ACC112 (cell line): ENCODE results near the gene RAB3A.
A peak's percentile ranks its signal among the peaks of the same experiment; 100 is the strongest.

Experiments
- H2AFZ ChIP-seq: fragments of 200-600 bp; sonication (generic); one replicate; pipeline ENCODE4 v1.6.0; 2017; ENCODE audit warnings: antibody characterized with exemption, low read length; ENCODE audit not compliant: unreplicated experiment
- H3K27ac ChIP-seq: fragments of 200-600 bp; sonication (generic); 2 replicates; pipeline ENCODE4 v1.5.1; 2014; ENCODE audit warnings: low read depth, mild to moderate bottlenecking, antibody characterized with exemption, low read length, moderate library complexity
- H3K27me3 ChIP-seq: fragments of 200-600 bp; sonication (generic); 2 replicates; pipeline ENCODE4 v1.6.1; 2014; ENCODE audit warnings: mild to moderate bottlenecking, antibody characterized with exemption, low read length, moderate library complexity, mixed read lengths; ENCODE audit not compliant: insufficient read depth
- H3K36me3 ChIP-seq: fragments of 200-600 bp; sonication (generic); 2 replicates; pipeline ENCODE4 v1.6.1; 2016; ENCODE audit warnings: mild to moderate bottlenecking, antibody characterized with exemption, low read length, moderate library complexity, mixed read lengths; ENCODE audit not compliant: insufficient read depth
- H3K4me1 ChIP-seq: fragments of 200-600 bp; sonication (generic); one replicate; pipeline ENCODE4 v1.6.1; 2016; ENCODE audit warnings: low read length, mixed read lengths; ENCODE audit not compliant: insufficient read depth, unreplicated experiment, control insufficient read depth
- H3K4me3 ChIP-seq: fragments of 200-600 bp; sonication (generic); 2 replicates; pipeline ENCODE4 v1.5.1; 2014; ENCODE audit warnings: mild to moderate bottlenecking, low read depth, low read length
- H3K79me2 ChIP-seq: fragments of 200-600 bp; sonication (generic); one replicate; pipeline ENCODE4 v1.6.0; 2016; ENCODE audit warnings: low read length; ENCODE audit not compliant: control insufficient read depth, unreplicated experiment, insufficient read depth

Gene RAB3A

GRCh38 chr19:18176367-18177310 lies 27.2 kb downstream of the RAB3A start:
- no peaks in the 10 kb centered on the region; the same call in 1 of the 2 replicates for H3K36me3 ChIP-seq

GRCh38 chr19:18174983-18175382 lies 28.9 kb downstream of the RAB3A start:
- no peaks in the 10 kb centered on the region; the same call in 1 of the 2 replicates for H3K36me3 ChIP-seq
- no peaks in the 10 kb centered on the region for H3K79me2 ChIP-seq
- H2AFZ ChIP-seq = no peak overlapping the region
- peak overlapping the region; percentile 84; the same call in 1 of the 2 replicates for H3K4me3 ChIP-seq
- peaks cover 7% of the 10 kb centered on the region for H3K4me1 ChIP-seq
- H3K27me3 ChIP-seq = no peaks in the 10 kb centered on the region
- H3K27ac ChIP-seq = no peak overlapping the region

More at GRCh38 chr19:18176367-18177310, 27.2 kb downstream of the RAB3A start:
- no peak overlapping the region for H3K4me3 ChIP-seq
- H3K27me3 ChIP-seq = no peaks in the 10 kb centered on the region
- H3K27ac ChIP-seq = no peak overlapping the region
- H2AFZ ChIP-seq = no peak overlapping the region
- H3K79me2 ChIP-seq = no peaks in the 10 kb centered on the region
- H3K4me1 ChIP-seq = peaks cover 7% of the 10 kb centered on the region

GRCh38 chr19:18173572-18174288 lies 30.1 kb downstream of the RAB3A start, which contains the start of gene IFI30:
Gene IFI30, plus strand, starts transcription at chr19:18173813. Its CDS starts 29 bp downstream, at chr19:18173842.
- Histone ChIP-seq H3K4me3 (peak within 1 kb of the TSS; percentile 84), H3K27me3 (no peaks in the 10 kb centered on the region), H3K36me3 (no peaks in the 10 kb centered on the region; the same call in 1 of the 2 replicates), H3K4me1 (peaks cover 7% of the 10 kb centered on the region), H2AFZ (peak within 1 kb of the TSS; percentile 54), H3K27ac (no peak within 1 kb of the TSS), H3K79me2 (no peaks in the 10 kb centered on the region)

GRCh38 chr19:18173054-18173571 lies 30.7 kb downstream of the RAB3A start:
- H3K27ac ChIP-seq = no peak overlapping the region
- H3K36me3 ChIP-seq = no peaks in the 10 kb centered on the region; the same call in 1 of the 2 replicates

GRCh38 chr19:18172331-18173053 lies 31.4 kb downstream of the RAB3A start:
- Histone ChIP-seq H3K36me3 (no peaks in the 10 kb centered on the region; the same call in 1 of the 2 replicates), H2AFZ (no peak overlapping the region), H3K4me1 (peaks cover 7% of the 10 kb centered on the region), H3K4me3 (no peak overlapping the region), H3K79me2 (no peaks in the 10 kb centered on the region), H3K27ac (no peak overlapping the region), H3K27me3 (no peaks in the 10 kb centered on the region)

More at GRCh38 chr19:18173054-18173571, 30.7 kb downstream of the RAB3A start:
- H2AFZ ChIP-seq = peak overlapping the region; percentile 54
- H3K4me1 ChIP-seq = peaks cover 7% of the 10 kb centered on the region
- H3K79me2 ChIP-seq = no peaks in the 10 kb centered on the region
- peak overlapping the region; percentile 84 for H3K4me3 ChIP-seq
- H3K27me3 ChIP-seq = no peaks in the 10 kb centered on the region

GRCh38 chr19:18171605-18172327 lies 32.1 kb downstream of the RAB3A start:
- no peaks in the 10 kb centered on the region for H3K27me3 ChIP-seq
- H3K36me3 ChIP-seq = no peaks in the 10 kb centered on the region
- no peak overlapping the region for H3K4me3 ChIP-seq
- H2AFZ ChIP-seq = no peak overlapping the region
- H3K27ac ChIP-seq = no peak overlapping the region
- H3K79me2 ChIP-seq = no peaks in the 10 kb centered on the region
- H3K4me1 ChIP-seq = peaks cover 7% of the 10 kb centered on the region

- Histone ChIP-seq H3K27me3 (no peaks in the 10 kb centered on the region), H3K4me3 (no peak overlapping the region), H3K27ac (no peak overlapping the region), H3K79me2 (no peaks in the 10 kb centered on the region), H2AFZ (no peak overlapping the region), H3K36me3 (0 out of 2 replicates have a peak, but pooled peaks cover under 1% of the 10 kb centered on the region), H3K4me1 (peaks cover 7% of the 10 kb centered on the region)
Measured at GRCh38 chr19:18170714-18171255, 33.1 kb downstream of the RAB3A start.

- Histone ChIP-seq H3K36me3 (0 out of 2 replicates have a peak, but pooled peaks cover 3% of the 10 kb centered on the region), H3K27ac (no peak overlapping the region)
Measured at GRCh38 chr19:18168673-18169381, 35.0 kb downstream of the RAB3A start.

More at GRCh38 chr19:18168673-18169381, 35.0 kb downstream of the RAB3A start:
- Histone ChIP-seq H3K79me2 (no peaks in the 10 kb centered on the region), H3K4me1 (peaks cover 7% of the 10 kb centered on the region), H3K4me3 (no peak overlapping the region), H2AFZ (no peak overlapping the region), H3K27me3 (no peaks in the 10 kb centered on the region)
